Astrocyte of the spinal cord (primary cell): ENCODE data around the gene DMAC2L.

Experiments
- DNase-seq: peaks from one replicate; pipeline ENCODE4 v3.0.0; 2011; ENCODE audit warnings: low read depth, low spot score
- H3K4me3 ChIP-seq: 2 replicates; pipeline ENCODE4 v1.5.1; 2011; ENCODE audit warnings: low read depth, mild to moderate bottlenecking, low read length, moderate library complexity
- CTCF ChIP-seq: IDR thresholded peaks from 2 replicates; pipeline ENCODE4 v1.5.1; 2012; ENCODE audit warnings: low read depth, mild to moderate bottlenecking, low read length, inconsistent platforms
- in situ Hi-C: cut with HindIII; loops from 2 replicates; pipeline ENCODE4 v1.10.0; 2017; ENCODE audit warnings: low sequenced_read_pairs

DMAC2L gene

GRCh38 chr14:50311972-50312733 lies at the start of gene DMAC2L, which contains the start of gene L2HGDH:
TSS of gene DMAC2L (plus strand) at chr14:50312324. CDS start at chr14:50321488, 9,164 bp downstream.
TSS of gene L2HGDH (minus strand) at chr14:50312229. CDS start at chr14:50312150, 79 bp downstream.
- DNase-seq: peak; percentile 95
- in situ Hi-C loops: no loop called here
- H3K4me3 ChIP-seq: peak within 1 kb of the TSS; percentile 73
- no peak for TF ChIP-seq CTCF

- no peak for DNase-seq
- in situ Hi-C loops: no loop called here
- no peak for TF ChIP-seq CTCF
- no peak overlapping the region for H3K4me3 ChIP-seq
Measured at GRCh38 chr14:50262865-50263264, 49.3 kb upstream of the DMAC2L start.

GRCh38 chr14:50263321-50263720 lies 48.8 kb upstream of the DMAC2L start:
- TF ChIP-seq CTCF: no peak
- in situ Hi-C loops: no loop called here
- H3K4me3 ChIP-seq: no peak overlapping the region
- DNase-seq: no peak

GRCh38 chr14:50265029-50265428 lies 47.1 kb upstream of the DMAC2L start:
- TF ChIP-seq CTCF: no peak
- in situ Hi-C loops: no loop called here
- H3K4me3 ChIP-seq: no peak overlapping the region
- DNase-seq: no peak

- in situ Hi-C loops: no loop called here
- TF ChIP-seq CTCF: no peak
- no peak for DNase-seq
- no peak overlapping the region for H3K4me3 ChIP-seq
Measured at GRCh38 chr14:50270932-50271331, 41.2 kb upstream of the DMAC2L start.

GRCh38 chr14:50272498-50272897 lies 39.6 kb upstream of the DMAC2L start:
- H3K4me3 ChIP-seq: no peak overlapping the region
- no peak for DNase-seq
- in situ Hi-C loops: no loop called here
- no peak for TF ChIP-seq CTCF

- in situ Hi-C loops: no loop called here
- no peak for DNase-seq
- H3K4me3 ChIP-seq: no peak overlapping the region
- TF ChIP-seq CTCF: no peak
Measured at GRCh38 chr14:50285861-50286260, 26.3 kb upstream of the DMAC2L start.
